Ovary (tissue), 9 donors: ENCODE data around the gene PGBD4. TPM values are rescaled to one million over a fixed set of nuclear protein-coding genes. Genes with fewer than 3 reads are reported as not detected.

ENCODE experiments used
- DNase-seq, 5 donors: peaks; one replicate each; pipeline ENCODE4 v3.0.0-alpha.2; 2019 to 2020
- H3K27ac ChIP-seq, 2 donors: fragments of 200-600 bp; one replicate each; pipeline versions ENCODE4 v1.5.1 to v1.8.0; 2019 to 2022
- H3K27me3 ChIP-seq: fragments of 200-600 bp; one replicate; pipeline ENCODE4 v1.8.0; 2022
- H3K36me3 ChIP-seq: fragments of 200-600 bp; sonication (generic); one replicate; pipeline ENCODE4 v1.5.1; 2019
- H3K4me1 ChIP-seq: one replicate; pipeline ENCODE4 v1.8.1; 2013; ENCODE audit warnings: mild to moderate bottlenecking, moderate library complexity; ENCODE audit not compliant: insufficient read depth
- H3K4me3 ChIP-seq: fragments of 200-600 bp; sonication (generic); one replicate; pipeline ENCODE4 v1.5.1; 2017
- H3K9me3 ChIP-seq, 2 donors: fragments of 200-600 bp in 1 of 2; sonication (generic) in 1 of 2; one replicate each; pipeline versions ENCODE4 v1.5.1 to v1.8.1; 2013 to 2019; ENCODE audit warnings: mild to moderate bottlenecking in 1 of 2, moderate library complexity in 1 of 2
- EP300 ChIP-seq: sonication (generic); formaldehyde crosslinking; IDR thresholded peaks from one replicate; pipeline ENCODE4 v1.6.1; 2017; ENCODE audit warnings: antibody characterized with exemption
- POLR2A ChIP-seq: fragments of 450-650 bp; IDR thresholded peaks from one replicate; pipeline ENCODE4 v1.6.1; 2017; ENCODE audit warnings: antibody characterized with exemption, mild to moderate bottlenecking, moderate library complexity
- WGBS, 3 donors: extraction: QIAGEN DNeasy Blood & Tissue Kit in 1 of 3; methylation state at CpG; one replicate each; pipeline versions ENCODE4 v1.1.5 to v1.1.7; 2013 to 2017; 5-methylcytosine and 5-hydroxymethylcytosine counted together
- intact Hi-C, 4 donors: fragments of 100-400 bp; cut with DNase I; formaldehyde crosslinking; loops; one replicate each; pipeline versions ENCODE4 v1.11.0 to v1.15.1; 2022 to 2023
- polyA plus RNA-seq, 2 donors: library from polyadenylated mRNA; stranded (reverse); fragments of 200-250 nt in 1 of 2; fragments of 350-450 nt in 1 of 2; fragmentation: Illumina TruSeq in 1 of 2; extraction: RNeasy Lipid Tissue Mini Kit (QIAGEN cat#74804) in 1 of 2; gene quantifications; one replicate each; pipeline ENCODE4 v1.2.3, GENCODE V29; 2013 to 2014
- total RNA-seq, 7 donors: library from RNA; depleted of rRNA in 2 of 7; stranded (reverse); fragments of >200 nt in 2 of 7; fragmentation: NEBNext Ultra II Directional in 3 of 7; extraction: Animal tissue kit (Norgen Biotek cat#: 25700) in 3 of 7; gene quantifications; one replicate each; pipeline versions ENCODE4 v1.1.0 to v1.2.4, GENCODE V29; 2016 to 2023
- TF ChIP-seq, protein P1 (sequence below), 3 donors: fragments of 450-650 bp in 2 of 3; fragments of 200-600 bp in 1 of 3; IDR thresholded peaks; one replicate each; pipeline versions ENCODE4 v1.5.1 to v1.8.0; 2016 to 2022; ENCODE audit warnings: antibody characterized with exemption in 3 of 3, mild to moderate bottlenecking in 1 of 3
- donor health status: DM: no; HTN: no; CAD: no; lungs with moderate emphysema.
- donor health status: DM: no; HTN: no; CAD: no.
- donor health status: Bipolar disorder and iron deficiency.
- donor health status: DM: yes; HTN: yes; CAD: no.
- donor health status: DM: no; HTN: no; CAD: no.
- donor health status: DM: yes; HTN: yes; CAD: no.

The PGBD4 gene
- total and polyA plus RNA-seq, 9 donors = 0.46 to 1.6 (median 1.0) TPM

DNA sequence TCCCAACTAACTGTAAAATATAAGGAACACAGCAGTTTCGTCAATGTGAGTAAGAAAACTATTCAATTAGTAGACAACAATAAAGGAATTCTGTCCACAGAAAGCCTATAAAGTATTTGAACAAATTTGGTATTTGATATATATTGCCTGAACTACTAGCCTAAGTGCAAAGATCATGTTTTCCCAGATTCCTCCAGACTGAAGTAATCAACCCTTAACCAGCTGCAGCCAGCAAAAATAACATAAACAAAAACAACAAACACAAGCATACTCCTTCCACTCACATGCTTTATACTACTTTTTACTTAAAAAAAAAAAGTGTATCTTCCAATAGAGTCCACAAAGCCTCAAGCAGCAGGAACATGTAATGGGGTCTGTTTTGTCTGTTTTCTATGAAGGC lies 24.1 kb downstream of the PGBD4 start:
- intact Hi-C loops = no loop called here
- DNase-seq = no peak
- Histone ChIP-seq H3K9me3 (no peaks in the 10 kb centered on the region), H3K4me1 (no peaks in the 10 kb centered on the region), H3K4me3 (no peak overlapping the region), H3K27me3 (no peaks in the 10 kb centered on the region), H3K27ac (no peak overlapping the region), H3K36me3 (no peaks in the 10 kb centered on the region)
- TF ChIP-seq, protein P1, sequence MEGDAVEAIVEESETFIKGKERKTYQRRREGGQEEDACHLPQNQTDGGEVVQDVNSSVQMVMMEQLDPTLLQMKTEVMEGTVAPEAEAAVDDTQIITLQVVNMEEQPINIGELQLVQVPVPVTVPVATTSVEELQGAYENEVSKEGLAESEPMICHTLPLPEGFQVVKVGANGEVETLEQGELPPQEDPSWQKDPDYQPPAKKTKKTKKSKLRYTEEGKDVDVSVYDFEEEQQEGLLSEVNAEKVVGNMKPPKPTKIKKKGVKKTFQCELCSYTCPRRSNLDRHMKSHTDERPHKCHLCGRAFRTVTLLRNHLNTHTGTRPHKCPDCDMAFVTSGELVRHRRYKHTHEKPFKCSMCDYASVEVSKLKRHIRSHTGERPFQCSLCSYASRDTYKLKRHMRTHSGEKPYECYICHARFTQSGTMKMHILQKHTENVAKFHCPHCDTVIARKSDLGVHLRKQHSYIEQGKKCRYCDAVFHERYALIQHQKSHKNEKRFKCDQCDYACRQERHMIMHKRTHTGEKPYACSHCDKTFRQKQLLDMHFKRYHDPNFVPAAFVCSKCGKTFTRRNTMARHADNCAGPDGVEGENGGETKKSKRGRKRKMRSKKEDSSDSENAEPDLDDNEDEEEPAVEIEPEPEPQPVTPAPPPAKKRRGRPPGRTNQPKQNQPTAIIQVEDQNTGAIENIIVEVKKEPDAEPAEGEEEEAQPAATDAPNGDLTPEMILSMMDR (IDR thresholded peaks at IDR 0.05) = no peak
- TF ChIP-seq POLR2A (no peak), EP300 (no peak)
- WGBS, 3 donors = 19 to 29% (median 22%) methylated on average over 1 of the region's 1 CpG

DNA sequence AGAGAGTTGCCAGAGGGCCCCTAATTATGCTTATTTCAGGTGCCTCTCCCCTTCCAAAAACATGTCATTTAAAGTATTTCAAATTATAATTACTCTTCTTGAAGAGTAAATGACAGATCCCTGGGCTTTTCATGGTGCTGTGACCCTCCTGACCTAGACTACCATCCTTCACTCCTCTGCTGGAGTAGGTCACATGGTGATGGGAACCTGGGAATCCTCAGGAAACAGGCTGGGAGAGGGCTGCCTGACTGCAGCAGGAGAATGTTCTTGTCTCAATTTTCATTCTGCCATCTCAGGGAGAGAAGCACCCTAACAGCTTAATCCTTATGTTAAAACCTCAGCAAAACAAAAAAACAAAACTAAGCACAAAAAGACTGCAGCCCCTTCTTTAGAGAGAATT lies 24.6 kb downstream of the PGBD4 start:
- TF ChIP-seq EP300 = no peak
- no peak for TF ChIP-seq POLR2A
- TF ChIP-seq, protein P1 (IDR thresholded peaks at IDR 0.05) = no peak
- DNase-seq = no peak
- no peaks in the 10 kb centered on the region for H3K36me3 ChIP-seq
- no peaks in the 10 kb centered on the region for H3K9me3 ChIP-seq
- H3K4me3 ChIP-seq = no peak overlapping the region
- intact Hi-C loops = no loop called here
- no peak overlapping the region for H3K27ac ChIP-seq
- no peaks in the 10 kb centered on the region for H3K27me3 ChIP-seq
- no peaks in the 10 kb centered on the region for H3K4me1 ChIP-seq

DNA sequence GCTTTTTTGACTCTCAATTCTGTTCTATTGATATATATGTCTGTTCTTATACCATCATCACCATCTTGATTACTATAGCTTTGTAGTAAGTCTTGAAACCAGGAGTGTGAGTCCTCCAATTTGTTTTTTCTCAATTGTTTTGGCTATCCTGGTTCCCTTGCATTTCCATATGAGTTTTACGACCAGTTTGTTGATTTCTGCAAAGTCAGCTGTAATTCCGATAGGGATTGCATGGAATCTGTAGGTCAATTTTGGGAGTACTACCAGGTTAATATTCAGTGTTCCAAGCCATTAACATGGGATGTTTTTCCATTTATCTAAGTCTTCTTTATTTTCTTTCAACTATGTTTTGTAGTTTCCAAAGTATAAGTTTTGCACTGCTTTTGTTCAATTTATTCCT lies 27.0 kb downstream of the PGBD4 start:
- no peak for TF ChIP-seq EP300
- no peak for TF ChIP-seq POLR2A
- TF ChIP-seq, protein P1 (IDR thresholded peaks at IDR 0.05) = no peak
- Histone ChIP-seq H3K4me3 (no peak overlapping the region), H3K36me3 (no peaks in the 10 kb centered on the region), H3K9me3 (no peaks in the 10 kb centered on the region), H3K27me3 (no peaks in the 10 kb centered on the region), H3K4me1 (no peaks in the 10 kb centered on the region), H3K27ac (no peak overlapping the region)
- intact Hi-C loops = no loop called here
- no peak for DNase-seq
- 25 to 33% (median 27%) methylated on average over 2 of the region's 2 CpGs for WGBS, 3 donors

DNA sequence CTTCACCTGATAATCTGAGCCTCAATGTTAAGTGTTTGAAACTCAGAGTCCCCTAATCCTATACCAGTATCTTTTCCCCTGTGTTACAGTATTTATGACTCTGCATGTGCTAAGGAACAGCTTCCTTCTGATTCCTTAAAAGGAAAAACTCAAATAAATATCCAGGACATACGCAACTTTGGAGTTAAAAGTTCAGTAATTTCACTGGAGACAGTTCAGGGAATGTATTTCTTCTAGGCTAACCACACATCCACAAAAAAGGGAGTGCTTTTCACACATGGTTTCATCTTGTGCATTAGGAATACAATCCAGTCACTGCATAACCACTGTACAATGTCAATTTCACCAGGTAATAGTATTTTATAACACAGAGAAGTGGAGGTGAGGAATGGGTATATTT lies 31.0 kb downstream of the PGBD4 start:
- no peak overlapping the region for H3K27ac ChIP-seq
- WGBS, 3 donors = 87 to 94% (median 91%) methylated on average over 1 of the region's 1 CpG
- intact Hi-C loops = no loop called here
- H3K4me3 ChIP-seq = no peak overlapping the region
- no peaks in the 10 kb centered on the region for H3K27me3 ChIP-seq
- no peaks in the 10 kb centered on the region for H3K36me3 ChIP-seq
- no peak for DNase-seq
- no peak for TF ChIP-seq POLR2A
- no peak for TF ChIP-seq EP300
- TF ChIP-seq, protein P1 (IDR thresholded peaks at IDR 0.05) = no peak
- no peaks in the 10 kb centered on the region for H3K4me1 ChIP-seq
- H3K9me3 ChIP-seq = no peaks in the 10 kb centered on the region

DNA sequence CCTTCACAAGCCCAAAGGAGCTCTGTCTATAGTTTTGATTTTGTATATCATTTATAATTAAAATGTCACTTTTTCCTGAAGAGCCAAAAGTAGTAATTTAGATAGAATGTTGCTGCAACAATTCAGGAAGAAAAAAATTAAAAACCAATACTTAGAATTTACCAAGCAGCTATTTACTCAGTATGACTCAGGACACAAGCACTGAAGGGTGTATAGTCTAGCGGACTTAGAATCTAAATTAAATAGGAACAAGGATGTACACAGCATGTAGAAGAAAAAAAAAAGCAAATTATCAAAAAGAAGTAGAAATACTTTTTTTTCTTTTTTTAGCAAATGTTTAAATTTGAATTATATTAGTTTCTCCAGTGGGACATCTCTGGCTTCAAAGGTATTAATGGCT lies 31.6 kb downstream of the PGBD4 start:
- H3K27ac ChIP-seq = no peak overlapping the region
- no peak for DNase-seq
- intact Hi-C loops = no loop called here
- H3K27me3 ChIP-seq = no peaks in the 10 kb centered on the region
- no peak overlapping the region for H3K4me3 ChIP-seq
- H3K9me3 ChIP-seq = no peaks in the 10 kb centered on the region
- no peaks in the 10 kb centered on the region for H3K36me3 ChIP-seq
- H3K4me1 ChIP-seq = no peaks in the 10 kb centered on the region
- WGBS, 3 donors = 94 to 97% (median 96%) methylated on average over 1 of the region's 1 CpG
- TF ChIP-seq, protein P1 (IDR thresholded peaks at IDR 0.05) = no peak
- TF ChIP-seq EP300 = no peak
- TF ChIP-seq POLR2A = no peak
